HG03521 (cell line): ENCODE measurements around the gene TMEM42.
"Not testable (repeated sequence)": the region's sequence is repeated elsewhere in the genome, so short reads cannot be mapped to it uniquely, and the experiment has no call there.

Source experiments
- ATAC-seq: cut with Tn5 transposase; IDR thresholded peaks from one replicate; pipeline ENCODE4 v1.9.1; 2021; ENCODE audit warnings: mild to moderate bottlenecking, moderate library complexity; ENCODE audit not compliant: unreplicated experiment

The TMEM42 gene

GRCh38 chr3:44861412-44862225 is at the start of gene TMEM42:
TMEM42 (plus strand) TSS chr3:44861912; CDS start chr3:44861925, 13 bp downstream.
- peak; percentile 94 for ATAC-seq

GRCh38 chr3:44814751-44815150 is 47.0 kb upstream of the TMEM42 start:
- no peak for ATAC-seq

- not testable (repeated sequence) for ATAC-seq
These were observed 45.4 kb upstream of the TMEM42 start for GRCh38 chr3:44816334-44816733.

GRCh38 chr3:44821206-44821605 is 40.5 kb upstream of the TMEM42 start:
- not testable (repeated sequence) for ATAC-seq

- ATAC-seq: no peak
These were observed 36.3 kb upstream of the TMEM42 start for GRCh38 chr3:44825264-44825925.

- no peak for ATAC-seq
These were observed 34.5 kb upstream of the TMEM42 start for GRCh38 chr3:44827196-44827595.

- ATAC-seq: no peak
These were observed 30.5 kb upstream of the TMEM42 start for GRCh38 chr3:44831232-44831631.

- no peak for ATAC-seq
These were observed 29.7 kb upstream of the TMEM42 start for GRCh38 chr3:44832032-44832431.

GRCh38 chr3:44832965-44833364 is 28.7 kb upstream of the TMEM42 start:
- ATAC-seq: no peak

- ATAC-seq: no peak
These were observed 28.3 kb upstream of the TMEM42 start for GRCh38 chr3:44833394-44833793.

- no peak for ATAC-seq
These were observed 26.0 kb upstream of the TMEM42 start for GRCh38 chr3:44835684-44836083.

GRCh38 chr3:44842376-44842775 is 19.3 kb upstream of the TMEM42 start:
- ATAC-seq: no peak

- no peak for ATAC-seq
These were observed 15.9 kb upstream of the TMEM42 start for GRCh38 chr3:44845528-44846520.

- ATAC-seq: no peak
These were observed 13.1 kb upstream of the TMEM42 start for GRCh38 chr3:44848634-44849033.

- not testable (repeated sequence) for ATAC-seq
These were observed 5.0 kb upstream of the TMEM42 start for GRCh38 chr3:44856663-44857062.

- ATAC-seq: no peak
These were observed 1.6 kb upstream of the TMEM42 start for GRCh38 chr3:44860117-44860516.

- ATAC-seq: peak; percentile 29
These were observed 520 bp downstream of the TMEM42 start for GRCh38 chr3:44862226-44862637.

- ATAC-seq: no peak
These were observed 3.7 kb downstream of the TMEM42 start for GRCh38 chr3:44865272-44866035.

GRCh38 chr3:44867421-44868111 is 5.9 kb downstream of the TMEM42 start:
- no peak for ATAC-seq
